SU-DHL-6 (cell line): Measurements from ENCODE around the gene DUSP28.

Source experiments
- H2AFZ ChIP-seq: fragments of 200-600 bp; sonication (generic); 2 replicates; pipeline ENCODE4 v1.6.1; 2014; ENCODE audit warnings: low read depth, mild to moderate bottlenecking, moderate library complexity, mixed read lengths, antibody characterized with exemption, low read length; ENCODE audit not compliant: severe bottlenecking
- H3F3A ChIP-seq: fragments of 200-600 bp; shearing (Covaris generic); 2 replicates; pipeline ENCODE4 v1.6.0; 2016; ENCODE audit warnings: antibody characterized with exemption, mild to moderate bottlenecking; ENCODE audit not compliant: insufficient read depth
- H3K27ac ChIP-seq: fragments of 200-600 bp; sonication (generic); 2 replicates; pipeline ENCODE4 v1.5.1; 2016; ENCODE audit warnings: low read depth, mild to moderate bottlenecking, low read length, moderate library complexity, mixed read lengths
- H3K27me3 ChIP-seq: fragments of 200-600 bp; sonication (generic), shearing (Covaris generic); 2 replicates; pipeline ENCODE4 v1.6.0; 2014; ENCODE audit warnings: mild to moderate bottlenecking, low read length
- H3K36me3 ChIP-seq: fragments of 200-600 bp; sonication (generic); 2 replicates; pipeline ENCODE4 v1.6.1; 2014; ENCODE audit warnings: mild to moderate bottlenecking, low read length, mixed read lengths
- H3K4me2 ChIP-seq: fragments of 300-600, 200-600 bp; shearing (Covaris generic), sonication (generic); 2 replicates; pipeline ENCODE4 v1.6.0; 2014; ENCODE audit warnings: low read length, low read depth, mild to moderate bottlenecking; ENCODE audit not compliant: poor library complexity, severe bottlenecking
- H3K4me3 ChIP-seq: fragments of 200-600 bp; sonication (generic); 2 replicates; pipeline ENCODE4 v1.5.1; 2014; ENCODE audit warnings: antibody characterized with exemption, low read length, mild to moderate bottlenecking, mixed read lengths; ENCODE audit not compliant: insufficient read depth, poor library complexity, severe bottlenecking
- H3K79me2 ChIP-seq: fragments of 200-600 bp; sonication (generic); 2 replicates; pipeline ENCODE4 v1.6.1; 2014; ENCODE audit warnings: mild to moderate bottlenecking, low read length, moderate library complexity; ENCODE audit not compliant: insufficient read depth
- H3K9ac ChIP-seq: fragments of 200-600 bp; sonication (generic); 2 replicates; pipeline ENCODE4 v1.7.0; 2014; ENCODE audit warnings: mild to moderate bottlenecking, low read length
- H3K9me2 ChIP-seq: fragments of 200-600 bp; sonication (generic); replicated peaks from 2 replicates; pipeline ENCODE4 v1.6.1; 2014; ENCODE audit warnings: low read length; ENCODE audit not compliant: insufficient read depth
- H3K9me3 ChIP-seq: fragments of 200-600 bp; sonication (generic); 2 replicates; pipeline ENCODE4 v1.6.1; 2014; ENCODE audit warnings: low read length, mixed read lengths; ENCODE audit not compliant: insufficient read depth
- H4K20me1 ChIP-seq: fragments of 200-600 bp; sonication (generic); 2 replicates; pipeline ENCODE4 v1.6.1; 2014; ENCODE audit warnings: low read depth, mild to moderate bottlenecking, antibody characterized with exemption, low read length, moderate library complexity, mixed read lengths
- EZH2phosphoT487 ChIP-seq: fragments of 200-600 bp; sonication (generic), shearing (Covaris generic); conservative IDR thresholded peaks from 2 replicates; pipeline ENCODE4 v1.6.1; 2018; ENCODE audit warnings: mild to moderate bottlenecking, antibody characterized with exemption, low read length, moderate library complexity, mixed read lengths
- TF ChIP-seq, protein P1 (sequence below): fragments of 200-600 bp; sonication (generic); IDR thresholded peaks from one replicate; pipeline ENCODE4 v1.5.1; 2017; ENCODE audit warnings: antibody characterized with exemption, mild to moderate bottlenecking, low read length, moderate library complexity; ENCODE audit not compliant: insufficient read depth, poor library complexity, severe bottlenecking

The DUSP28 gene

DNA sequence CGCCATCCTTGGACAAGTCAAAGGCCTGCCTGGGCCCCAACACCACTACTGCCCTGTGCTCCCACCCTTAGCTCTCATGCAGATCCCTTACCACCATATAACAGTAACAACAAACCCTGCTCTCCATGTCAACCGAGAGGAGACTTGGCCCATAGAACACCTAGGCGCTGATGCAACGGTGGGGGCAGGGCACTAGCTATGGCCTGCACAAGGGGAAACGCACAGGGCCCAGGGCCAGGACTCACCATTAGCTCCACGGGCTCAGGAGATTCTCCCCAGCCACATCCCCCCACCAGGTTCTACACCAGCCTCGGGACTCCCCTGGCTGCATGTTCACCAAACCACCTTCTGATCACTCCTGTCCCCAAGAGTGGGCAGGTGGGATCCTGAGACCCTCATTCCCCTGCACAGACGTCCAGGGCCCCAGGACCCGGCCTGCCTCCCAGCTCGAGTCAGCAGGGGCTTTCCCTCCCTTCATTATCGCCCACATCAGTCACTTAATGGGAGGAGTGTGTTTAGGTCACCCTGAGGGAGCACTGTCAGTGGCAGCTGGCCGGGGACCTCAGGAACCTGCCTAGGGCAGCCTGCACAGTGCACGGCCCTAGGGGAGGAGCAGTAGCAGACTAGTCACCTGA, 31.6 kb upstream of the DUSP28 start:
- Histone ChIP-seq H3K9ac (no peak overlapping the region), H3K9me3 (peaks cover 34% of the 10 kb centered on the region; the same call in 1 of the 2 replicates), H3K27ac (no peak overlapping the region), H3K27me3 (no peaks in the 10 kb centered on the region), H3K4me3 (no peak overlapping the region), H3K79me2 (peaks cover 14% of the 10 kb centered on the region), H3K9me2 (no peaks in the 10 kb centered on the region), H3F3A (no peaks in the 10 kb centered on the region), H3K36me3 (peaks cover 55% of the 10 kb centered on the region), H3K4me2 (no peak overlapping the region), H4K20me1 (no peaks in the 10 kb centered on the region), H2AFZ (no peak overlapping the region)
- TF ChIP-seq, protein P1, sequence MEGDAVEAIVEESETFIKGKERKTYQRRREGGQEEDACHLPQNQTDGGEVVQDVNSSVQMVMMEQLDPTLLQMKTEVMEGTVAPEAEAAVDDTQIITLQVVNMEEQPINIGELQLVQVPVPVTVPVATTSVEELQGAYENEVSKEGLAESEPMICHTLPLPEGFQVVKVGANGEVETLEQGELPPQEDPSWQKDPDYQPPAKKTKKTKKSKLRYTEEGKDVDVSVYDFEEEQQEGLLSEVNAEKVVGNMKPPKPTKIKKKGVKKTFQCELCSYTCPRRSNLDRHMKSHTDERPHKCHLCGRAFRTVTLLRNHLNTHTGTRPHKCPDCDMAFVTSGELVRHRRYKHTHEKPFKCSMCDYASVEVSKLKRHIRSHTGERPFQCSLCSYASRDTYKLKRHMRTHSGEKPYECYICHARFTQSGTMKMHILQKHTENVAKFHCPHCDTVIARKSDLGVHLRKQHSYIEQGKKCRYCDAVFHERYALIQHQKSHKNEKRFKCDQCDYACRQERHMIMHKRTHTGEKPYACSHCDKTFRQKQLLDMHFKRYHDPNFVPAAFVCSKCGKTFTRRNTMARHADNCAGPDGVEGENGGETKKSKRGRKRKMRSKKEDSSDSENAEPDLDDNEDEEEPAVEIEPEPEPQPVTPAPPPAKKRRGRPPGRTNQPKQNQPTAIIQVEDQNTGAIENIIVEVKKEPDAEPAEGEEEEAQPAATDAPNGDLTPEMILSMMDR, result no peak
- TF ChIP-seq EZH2phosphoT487, result no peak

DNA sequence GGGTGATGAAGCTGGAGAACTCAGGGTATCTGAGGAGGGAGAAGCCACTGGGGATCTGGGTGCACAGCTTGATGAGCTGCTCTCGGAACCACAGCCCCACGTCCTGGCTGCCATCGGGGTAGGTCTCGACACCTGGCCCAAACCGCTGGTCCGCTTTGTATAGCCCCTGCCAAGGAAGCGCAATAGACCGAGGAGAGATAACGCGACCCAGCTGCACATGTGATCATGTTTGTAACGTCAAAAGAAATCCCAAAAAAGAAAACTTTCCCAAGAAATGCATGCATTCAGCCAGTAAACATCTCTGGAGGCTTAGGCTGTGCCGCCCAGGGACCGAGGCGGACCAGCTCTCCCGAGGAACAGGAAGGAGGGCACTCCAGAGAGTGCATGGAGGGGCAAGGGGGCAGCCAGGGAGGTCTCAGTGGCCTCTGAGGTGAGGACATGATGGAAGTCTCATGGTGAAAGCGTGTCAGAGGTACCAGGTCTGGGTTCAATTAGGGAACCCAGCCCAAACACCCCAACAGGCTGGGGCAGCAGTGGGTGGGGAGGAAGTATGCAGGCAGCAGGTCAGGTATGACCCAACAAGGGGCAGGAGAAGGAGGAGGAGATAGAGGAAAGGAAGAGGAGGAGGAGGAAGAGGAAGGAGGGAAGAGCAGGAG, 30.7 kb upstream of the DUSP28 start:
- Histone ChIP-seq H3K9me3 (peaks cover 34% of the 10 kb centered on the region; the same call in 1 of the 2 replicates), H3K36me3 (peaks cover 58% of the 10 kb centered on the region), H3K79me2 (peaks cover 17% of the 10 kb centered on the region), H3K27ac (no peak overlapping the region), H3K27me3 (no peaks in the 10 kb centered on the region), H4K20me1 (no peaks in the 10 kb centered on the region), H3K4me2 (no peak overlapping the region), H3K9ac (no peak overlapping the region), H3K4me3 (no peak overlapping the region), H3K9me2 (no peaks in the 10 kb centered on the region), H3F3A (no peaks in the 10 kb centered on the region), H2AFZ (no peak overlapping the region)
- no peak for TF ChIP-seq EZH2phosphoT487
- TF ChIP-seq, protein P1, result no peak

DNA sequence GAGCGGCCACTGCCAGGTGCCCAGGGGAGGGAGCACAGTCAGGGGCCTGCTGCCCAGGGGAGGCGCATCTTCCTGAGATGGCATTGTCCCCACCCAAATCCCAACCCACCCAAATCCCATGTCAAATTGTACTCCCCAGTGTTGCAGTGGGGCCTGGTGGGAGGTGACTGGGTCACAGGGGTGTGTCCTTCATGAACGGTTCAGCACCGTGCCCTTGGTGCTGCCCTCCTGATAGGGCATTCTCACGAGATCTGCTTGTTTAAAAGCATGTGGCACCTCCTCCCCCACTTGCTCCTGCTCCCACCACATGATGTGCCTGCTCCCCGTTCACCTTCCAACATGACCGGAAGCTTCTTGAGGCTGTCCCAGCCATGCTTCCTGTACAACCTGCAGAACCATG, 30.0 kb upstream of the DUSP28 start:
- Histone ChIP-seq H3K9me3 (peaks cover 31% of the 10 kb centered on the region; the same call in 1 of the 2 replicates), H4K20me1 (no peaks in the 10 kb centered on the region), H3K4me2 (no peak overlapping the region), H3K9me2 (no peaks in the 10 kb centered on the region), H3K9ac (no peak overlapping the region), H3K4me3 (no peak overlapping the region), H3F3A (no peaks in the 10 kb centered on the region), H3K27ac (no peak overlapping the region), H3K36me3 (peaks cover 53% of the 10 kb centered on the region), H3K27me3 (no peaks in the 10 kb centered on the region), H3K79me2 (peaks cover 17% of the 10 kb centered on the region), H2AFZ (no peak overlapping the region)
- TF ChIP-seq, protein P1, result no peak
- TF ChIP-seq EZH2phosphoT487, result no peak
